DMS53 (cell line): ENCODE results near the gene PDLIM7.

ENCODE experiments used
- DNase-seq: peaks from one replicate; lab custom pipeline; 2025; lab: John Stamatoyannopoulos, UW

Gene PDLIM7

GRCh38 chr5:177524941-177525655, 27.7 kb upstream of the PDLIM7 start:
- DNase-seq: no peak

GRCh38 chr5:177524539-177524900, 27.1 kb upstream of the PDLIM7 start:
- DNase-seq: no peak

GRCh38 chr5:177523711-177524538, 26.5 kb upstream of the PDLIM7 start:
- DNase-seq: no peak

GRCh38 chr5:177520916-177521513, 23.6 kb upstream of the PDLIM7 start:
- DNase-seq: no peak

GRCh38 chr5:177520271-177520670, 22.9 kb upstream of the PDLIM7 start:
- no peak for DNase-seq

- DNase-seq: no peak
Measured at GRCh38 chr5:177519463-177520235, 22.2 kb upstream of the PDLIM7 start.

GRCh38 chr5:177516601-177517568, 19.5 kb upstream of the PDLIM7 start, which contains the start of gene DDX41:
Gene DDX41, minus strand, starts transcription at chr5:177516961. Its CDS starts 16 bp downstream, at chr5:177516945.
- DNase-seq: peak; percentile 100

GRCh38 chr5:177515580-177515979, 18.2 kb upstream of the PDLIM7 start:
- no peak for DNase-seq

- no peak for DNase-seq
Measured at GRCh38 chr5:177514541-177514940, 17.1 kb upstream of the PDLIM7 start.

- no peak for DNase-seq
Measured at GRCh38 chr5:177513500-177513899, 16.1 kb upstream of the PDLIM7 start.

- DNase-seq: no peak
Measured at GRCh38 chr5:177512736-177513380, 15.5 kb upstream of the PDLIM7 start.

GRCh38 chr5:177511796-177512675, 14.6 kb upstream of the PDLIM7 start:
- no peak for DNase-seq

GRCh38 chr5:177511181-177511580, 13.8 kb upstream of the PDLIM7 start:
- DNase-seq: no peak

- DNase-seq: no peak
Measured at GRCh38 chr5:177510567-177511053, 13.2 kb upstream of the PDLIM7 start.

- peak; percentile 32 for DNase-seq
Measured at GRCh38 chr5:177509991-177510566, 12.7 kb upstream of the PDLIM7 start.

- DNase-seq: peak; percentile 80
Measured at GRCh38 chr5:177509381-177509951, 12.1 kb upstream of the PDLIM7 start, which contains the start of gene DOK3. Gene DOK3, minus strand, starts transcription at chr5:177509826. Its CDS starts 286 bp downstream, at chr5:177509540.

GRCh38 chr5:177508837-177509236, 11.4 kb upstream of the PDLIM7 start:
- no peak for DNase-seq

GRCh38 chr5:177508221-177508611, 10.8 kb upstream of the PDLIM7 start:
- DNase-seq: no peak
